Measurements from ENCODE around the gene VAPA.

DNA sequence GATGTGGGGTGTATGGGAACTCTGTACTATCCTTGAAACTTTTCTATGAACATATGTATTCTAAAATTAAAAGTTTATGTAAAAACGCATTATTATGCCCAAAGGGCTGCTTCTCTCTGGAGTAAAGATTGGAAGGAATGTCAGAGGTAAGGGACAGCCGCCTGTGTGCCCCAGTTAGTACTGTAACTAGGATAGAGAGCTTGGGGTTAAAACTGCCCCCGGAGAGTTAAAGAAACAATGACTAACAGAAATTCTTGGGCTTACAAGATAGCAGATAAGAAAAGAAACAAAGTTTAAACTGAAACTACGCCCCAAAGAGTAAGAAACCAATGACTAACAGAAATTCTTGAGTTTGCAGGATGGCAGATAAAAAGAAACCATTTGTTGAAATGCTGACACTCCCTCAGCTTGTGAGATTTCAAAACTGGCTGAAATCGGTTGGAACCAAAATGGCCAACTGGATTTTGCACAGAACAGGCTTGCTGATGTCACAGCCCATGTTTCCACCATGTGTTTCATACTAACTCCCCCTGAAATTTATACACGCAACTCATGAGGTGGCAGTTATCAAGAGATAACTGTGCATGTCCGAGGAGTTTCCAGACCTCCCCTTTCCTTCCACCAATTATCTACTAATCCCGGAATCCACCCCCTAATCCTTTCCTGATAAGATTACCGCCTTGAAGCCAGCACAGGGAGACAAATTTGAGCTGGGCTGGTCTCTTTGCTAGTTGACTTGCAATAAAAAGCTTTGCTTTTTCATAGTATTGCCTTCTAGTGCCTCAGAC lies 36.8 kb upstream of the VAPA start:
- TF ChIP-seq, protein P1, sequence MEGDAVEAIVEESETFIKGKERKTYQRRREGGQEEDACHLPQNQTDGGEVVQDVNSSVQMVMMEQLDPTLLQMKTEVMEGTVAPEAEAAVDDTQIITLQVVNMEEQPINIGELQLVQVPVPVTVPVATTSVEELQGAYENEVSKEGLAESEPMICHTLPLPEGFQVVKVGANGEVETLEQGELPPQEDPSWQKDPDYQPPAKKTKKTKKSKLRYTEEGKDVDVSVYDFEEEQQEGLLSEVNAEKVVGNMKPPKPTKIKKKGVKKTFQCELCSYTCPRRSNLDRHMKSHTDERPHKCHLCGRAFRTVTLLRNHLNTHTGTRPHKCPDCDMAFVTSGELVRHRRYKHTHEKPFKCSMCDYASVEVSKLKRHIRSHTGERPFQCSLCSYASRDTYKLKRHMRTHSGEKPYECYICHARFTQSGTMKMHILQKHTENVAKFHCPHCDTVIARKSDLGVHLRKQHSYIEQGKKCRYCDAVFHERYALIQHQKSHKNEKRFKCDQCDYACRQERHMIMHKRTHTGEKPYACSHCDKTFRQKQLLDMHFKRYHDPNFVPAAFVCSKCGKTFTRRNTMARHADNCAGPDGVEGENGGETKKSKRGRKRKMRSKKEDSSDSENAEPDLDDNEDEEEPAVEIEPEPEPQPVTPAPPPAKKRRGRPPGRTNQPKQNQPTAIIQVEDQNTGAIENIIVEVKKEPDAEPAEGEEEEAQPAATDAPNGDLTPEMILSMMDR (IDR thresholded peaks at IDR 0.05; ENCODE audit: extremely low read depth in 1 of 2, insufficient read depth in 1 of 2, low read depth in 1 of 2, low read length in 2 of 2), result no peak
- TF ChIP-seq POLR2A (IDR thresholded peaks at IDR 0.05; ENCODE audit: low read depth, low read length), result peak; percentile 82
